ENCODE data around the gene BAIAP3. TPM values are rescaled to one million over a fixed set of nuclear protein-coding genes. Genes with fewer than 3 reads are reported as not detected.

BAIAP3 gene
- total and polyA plus RNA-seq, 2 of the 4 experiments (the other 2 are of a cell fraction) = 0.36 to 0.65 TPM

DNA sequence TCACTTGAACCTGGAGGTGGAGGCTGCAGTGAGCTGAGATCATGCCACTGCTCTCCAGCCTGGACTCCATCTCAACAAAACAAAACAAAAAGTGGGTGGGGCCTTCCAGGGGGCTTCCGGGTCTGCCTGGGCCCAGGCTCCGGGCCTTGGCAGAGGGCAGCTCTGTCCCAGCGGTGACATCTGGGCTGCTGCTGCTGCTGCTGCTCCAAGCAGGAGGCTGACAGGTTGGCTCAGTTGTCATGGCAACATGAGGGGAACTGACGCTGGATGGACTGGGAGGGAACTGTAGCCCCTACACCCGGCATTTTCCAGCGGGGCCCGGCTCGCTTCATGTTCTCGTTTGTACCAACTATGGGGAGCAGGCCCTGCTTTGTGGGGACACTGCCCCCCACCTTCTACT lies 4.0 kb downstream of the BAIAP3 start:
- H4K8ac ChIP-seq (ENCODE audit: low read depth in 2 of 2, low read length in 2 of 2) = no peak overlapping the region
- no peak overlapping the region for H4K5ac ChIP-seq (ENCODE audit: low read depth, low read length)
- no peaks in the 10 kb centered on the region for H3K9me3 ChIP-seq (ENCODE audit: control insufficient read depth, insufficient read depth, low read length)
- intact Hi-C loops (cut with micrococcal nuclease) (no loop called here), in situ Hi-C loops (cut with MboI; ENCODE audit: low sequenced_read_pairs) (no loop called here), dilution Hi-C loops (cut with HindIII; ENCODE audit: low sequenced_read_pairs, unreplicated experiment) (no loop called here)
- H4K20me1 ChIP-seq (ENCODE audit: insufficient read depth, low read length) = no peaks in the 10 kb centered on the region; the same call in 1 of the 2 replicates
- no peak overlapping the region for H3K9ac ChIP-seq (ENCODE audit: low read depth, low read length)
- ATAC-seq (ENCODE audit: low read depth) (no peak), DNase-seq (no peak)
- no peak overlapping the region for H2BK5ac ChIP-seq (ENCODE audit: low read depth, low read length, poor library complexity, severe bottlenecking)
- H2BK15ac ChIP-seq (ENCODE audit: low read depth, low read length) = no peak overlapping the region
- H2AK9ac ChIP-seq (replicated peaks; ENCODE audit: low read depth, low read length, poor library complexity) = no peak overlapping the region
- no peaks in the 10 kb centered on the region for H3K9me1 ChIP-seq (ENCODE audit: insufficient read depth, low read length)
- H2BK120ac ChIP-seq (ENCODE audit: low read depth, low read length) = no peak overlapping the region
- no peaks in the 10 kb centered on the region for H3K79me1 ChIP-seq (ENCODE audit: low read depth in 1 of 2, low read length in 2 of 2)
- BruUV-seq (replicated peaks) = no TSS peak
- no peak overlapping the region for H2BK20ac ChIP-seq (ENCODE audit: low read depth, low read length)
- no peak overlapping the region for H3K14ac ChIP-seq (replicated peaks; ENCODE audit: low read depth, low read length)
- no peak overlapping the region for H3K27ac ChIP-seq (ENCODE audit: insufficient read depth, low read length)
- POLR2A ChIA-PET (ENCODE audit: unreplicated experiment) = no interaction called here
- H3K36me3 ChIP-seq (ENCODE audit: control insufficient read depth, insufficient read depth, low read length) = no peaks in the 10 kb centered on the region
- CTCF ChIA-PET = no interaction called here
- H3K4me2 ChIP-seq (ENCODE audit: low read depth, low read length) = no peak overlapping the region
- H3K23ac ChIP-seq (ENCODE audit: low read depth, low read length) = no peak overlapping the region
- TF ChIP-seq MAZ (IDR thresholded peaks at IDR 0.05; ENCODE audit: borderline replicate concordance, low read depth, low read length) (no peak), CHD1 (IDR thresholded peaks at IDR 0.05; ENCODE audit: low read depth, low read length) (no peak), BHLHE40 (IDR thresholded peaks at IDR 0.05; ENCODE audit: low read depth, low read length) (no peak), FOS (IDR thresholded peaks at IDR 0.05; ENCODE audit: low read depth, low read length) (no peak), POLR2A (IDR thresholded peaks at IDR 0.05; ENCODE audit: low read depth, low read length) (no peak), MXI1 (IDR thresholded peaks at IDR 0.05; ENCODE audit: borderline replicate concordance, low read depth, low read length) (no peak), RAD21 (IDR thresholded peaks at IDR 0.05; ENCODE audit: low read length) (no peak), RFX5 (IDR thresholded peaks at IDR 0.05; ENCODE audit: low read depth, low read length) (no peak), CEBPB (IDR thresholded peaks at IDR 0.05; ENCODE audit: low read depth, low read length) (no peak), MAFK (IDR thresholded peaks at IDR 0.05; ENCODE audit: low read depth, low read length) (no peak), NFE2L2 (IDR thresholded peaks at IDR 0.05; ENCODE audit: low read depth, low read length) (no peak), RCOR1 (IDR thresholded peaks at IDR 0.05; ENCODE audit: insufficient replicate concordance, low read length) (no peak), SMC3 (IDR thresholded peaks at IDR 0.05; ENCODE audit: low read depth, low read length) (no peak)
- TF ChIP-seq, protein P1, sequence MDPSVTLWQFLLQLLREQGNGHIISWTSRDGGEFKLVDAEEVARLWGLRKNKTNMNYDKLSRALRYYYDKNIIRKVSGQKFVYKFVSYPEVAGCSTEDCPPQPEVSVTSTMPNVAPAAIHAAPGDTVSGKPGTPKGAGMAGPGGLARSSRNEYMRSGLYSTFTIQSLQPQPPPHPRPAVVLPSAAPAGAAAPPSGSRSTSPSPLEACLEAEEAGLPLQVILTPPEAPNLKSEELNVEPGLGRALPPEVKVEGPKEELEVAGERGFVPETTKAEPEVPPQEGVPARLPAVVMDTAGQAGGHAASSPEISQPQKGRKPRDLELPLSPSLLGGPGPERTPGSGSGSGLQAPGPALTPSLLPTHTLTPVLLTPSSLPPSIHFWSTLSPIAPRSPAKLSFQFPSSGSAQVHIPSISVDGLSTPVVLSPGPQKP (IDR thresholded peaks at IDR 0.05; ENCODE audit: borderline replicate concordance, low read depth, low read length) = no peak
- TF ChIP-seq, protein P2, sequence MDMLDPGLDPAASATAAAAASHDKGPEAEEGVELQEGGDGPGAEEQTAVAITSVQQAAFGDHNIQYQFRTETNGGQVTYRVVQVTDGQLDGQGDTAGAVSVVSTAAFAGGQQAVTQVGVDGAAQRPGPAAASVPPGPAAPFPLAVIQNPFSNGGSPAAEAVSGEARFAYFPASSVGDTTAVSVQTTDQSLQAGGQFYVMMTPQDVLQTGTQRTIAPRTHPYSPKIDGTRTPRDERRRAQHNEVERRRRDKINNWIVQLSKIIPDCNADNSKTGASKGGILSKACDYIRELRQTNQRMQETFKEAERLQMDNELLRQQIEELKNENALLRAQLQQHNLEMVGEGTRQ (IDR thresholded peaks at IDR 0.05; ENCODE audit: low read depth, low read length) = no peak
- TF ChIP-seq, protein P3, sequence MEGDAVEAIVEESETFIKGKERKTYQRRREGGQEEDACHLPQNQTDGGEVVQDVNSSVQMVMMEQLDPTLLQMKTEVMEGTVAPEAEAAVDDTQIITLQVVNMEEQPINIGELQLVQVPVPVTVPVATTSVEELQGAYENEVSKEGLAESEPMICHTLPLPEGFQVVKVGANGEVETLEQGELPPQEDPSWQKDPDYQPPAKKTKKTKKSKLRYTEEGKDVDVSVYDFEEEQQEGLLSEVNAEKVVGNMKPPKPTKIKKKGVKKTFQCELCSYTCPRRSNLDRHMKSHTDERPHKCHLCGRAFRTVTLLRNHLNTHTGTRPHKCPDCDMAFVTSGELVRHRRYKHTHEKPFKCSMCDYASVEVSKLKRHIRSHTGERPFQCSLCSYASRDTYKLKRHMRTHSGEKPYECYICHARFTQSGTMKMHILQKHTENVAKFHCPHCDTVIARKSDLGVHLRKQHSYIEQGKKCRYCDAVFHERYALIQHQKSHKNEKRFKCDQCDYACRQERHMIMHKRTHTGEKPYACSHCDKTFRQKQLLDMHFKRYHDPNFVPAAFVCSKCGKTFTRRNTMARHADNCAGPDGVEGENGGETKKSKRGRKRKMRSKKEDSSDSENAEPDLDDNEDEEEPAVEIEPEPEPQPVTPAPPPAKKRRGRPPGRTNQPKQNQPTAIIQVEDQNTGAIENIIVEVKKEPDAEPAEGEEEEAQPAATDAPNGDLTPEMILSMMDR (conservative IDR thresholded peaks at IDR 0.05; ENCODE audit: low read depth, low read length) = no peak
- H4K91ac ChIP-seq (ENCODE audit: insufficient read depth, low read depth, low read length) = no peak overlapping the region
- no peak overlapping the region for H3K4me3 ChIP-seq (ENCODE audit: insufficient read depth, low read depth, low read length)
- no peak overlapping the region for H2AK5ac ChIP-seq (ENCODE audit: low read depth, low read length)
- H3K56ac ChIP-seq (ENCODE audit: extremely low read depth, insufficient read depth, low read length) = no peak overlapping the region
- no peak overlapping the region for H3K4ac ChIP-seq (ENCODE audit: low read depth, low read length)
- H3K27me3 ChIP-seq (ENCODE audit: control insufficient read depth, insufficient read depth, low read length) = peaks cover 44% of the 10 kb centered on the region
- H2AFZ ChIP-seq (replicated peaks; ENCODE audit: low read length, poor library complexity) = no peak overlapping the region
- H3K18ac ChIP-seq (ENCODE audit: low read depth, low read length) = no peak overlapping the region
- no CpG with 5 or more reads among the region's 9 CpGs for WGBS, 2 experiments (ENCODE audit: extremely low coverage in 2 of 2, insufficient read length in 1 of 2)
- no peaks in the 10 kb centered on the region; the same call in 1 of the 2 replicates for H3K4me1 ChIP-seq (ENCODE audit: control insufficient read depth, insufficient read depth, low read length)

Measured in IMR-90 (cell line).